Measurements from ENCODE around the gene SCYGR7.
A peak's percentile ranks its signal among the peaks of the same experiment; 100 is the strongest.

DNA sequence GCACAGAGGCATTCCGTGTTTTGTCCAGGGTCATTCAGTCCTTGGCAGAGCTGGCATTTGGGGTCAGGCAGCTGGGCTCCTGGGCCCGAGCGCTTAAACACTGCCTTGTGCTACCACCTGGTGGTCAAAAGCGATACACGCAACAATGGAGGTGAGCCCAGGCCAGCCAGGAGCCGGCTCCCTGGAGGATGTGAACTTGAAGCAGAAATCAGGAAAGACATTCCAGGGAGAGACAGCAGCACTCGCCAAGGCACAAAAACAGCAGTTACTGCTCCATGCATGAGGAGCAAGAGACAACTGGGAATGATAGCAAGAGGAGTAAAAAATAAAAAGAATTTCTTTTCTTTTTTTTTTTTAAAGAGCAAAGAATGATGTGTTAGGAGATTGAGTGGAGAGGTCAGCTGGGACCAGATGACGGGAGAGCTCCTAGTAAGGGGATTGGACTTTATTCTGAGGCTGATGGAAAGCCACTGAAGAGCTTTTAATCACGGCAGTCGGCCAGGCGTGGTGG, 38.3 kb downstream of the SCYGR7 start:
- TF ChIP-seq, protein P1, sequence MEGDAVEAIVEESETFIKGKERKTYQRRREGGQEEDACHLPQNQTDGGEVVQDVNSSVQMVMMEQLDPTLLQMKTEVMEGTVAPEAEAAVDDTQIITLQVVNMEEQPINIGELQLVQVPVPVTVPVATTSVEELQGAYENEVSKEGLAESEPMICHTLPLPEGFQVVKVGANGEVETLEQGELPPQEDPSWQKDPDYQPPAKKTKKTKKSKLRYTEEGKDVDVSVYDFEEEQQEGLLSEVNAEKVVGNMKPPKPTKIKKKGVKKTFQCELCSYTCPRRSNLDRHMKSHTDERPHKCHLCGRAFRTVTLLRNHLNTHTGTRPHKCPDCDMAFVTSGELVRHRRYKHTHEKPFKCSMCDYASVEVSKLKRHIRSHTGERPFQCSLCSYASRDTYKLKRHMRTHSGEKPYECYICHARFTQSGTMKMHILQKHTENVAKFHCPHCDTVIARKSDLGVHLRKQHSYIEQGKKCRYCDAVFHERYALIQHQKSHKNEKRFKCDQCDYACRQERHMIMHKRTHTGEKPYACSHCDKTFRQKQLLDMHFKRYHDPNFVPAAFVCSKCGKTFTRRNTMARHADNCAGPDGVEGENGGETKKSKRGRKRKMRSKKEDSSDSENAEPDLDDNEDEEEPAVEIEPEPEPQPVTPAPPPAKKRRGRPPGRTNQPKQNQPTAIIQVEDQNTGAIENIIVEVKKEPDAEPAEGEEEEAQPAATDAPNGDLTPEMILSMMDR (conservative IDR thresholded peaks at IDR 0.05; ENCODE audit: low read length): peak; percentile 88
- no peak for TF ChIP-seq EZH2phosphoT487 (IDR thresholded peaks at IDR 0.05; ENCODE audit: borderline replicate concordance)
